ENCODE results near the gene TXLNG. TPM values are rescaled to one million over a fixed set of nuclear protein-coding genes. Genes with fewer than 3 reads are reported as not detected.

Gene TXLNG
- total RNA-seq, 1 donor from 2014 or later = 7.9 TPM

GRCh38 chrX:16785247-16786138 is 773 bp upstream of the TXLNG start:
- peak; percentile 1 for DNase-seq (ENCODE audit: low spot score)

GRCh38 chrX:16786791-16787735 is 797 bp downstream of the TXLNG start:
- no peak for DNase-seq (ENCODE audit: low spot score)

- no peak for DNase-seq (ENCODE audit: low spot score)
These were observed 2.2 kb downstream of the TXLNG start for GRCh38 chrX:16788477-16788876.

- no peak for DNase-seq (ENCODE audit: low spot score)
These were observed 10.0 kb downstream of the TXLNG start for GRCh38 chrX:16796298-16796697.

GRCh38 chrX:16797358-16797757 is 11.1 kb downstream of the TXLNG start:
- no peak for DNase-seq (ENCODE audit: low spot score)

GRCh38 chrX:16797841-16798240 is 11.6 kb downstream of the TXLNG start:
- DNase-seq (ENCODE audit: low spot score) = no peak

GRCh38 chrX:16804923-16805464 is 18.7 kb downstream of the TXLNG start:
- no peak for DNase-seq (ENCODE audit: low spot score)

- peak; percentile 22 for DNase-seq (ENCODE audit: low spot score)
These were observed 21.3 kb downstream of the TXLNG start for GRCh38 chrX:16807548-16807947.

GRCh38 chrX:16807976-16808542 is 21.8 kb downstream of the TXLNG start:
- DNase-seq (ENCODE audit: low spot score) = no peak

GRCh38 chrX:16814597-16814996 is 28.3 kb downstream of the TXLNG start:
- no peak for DNase-seq (ENCODE audit: low spot score)

- no peak for DNase-seq (ENCODE audit: low spot score)
These were observed 33.4 kb downstream of the TXLNG start for GRCh38 chrX:16819634-16820033.

GRCh38 chrX:16822723-16823122 is 36.5 kb downstream of the TXLNG start:
- no peak for DNase-seq (ENCODE audit: low spot score)

GRCh38 chrX:16825264-16826035 is 39.2 kb downstream of the TXLNG start:
- no peak for DNase-seq (ENCODE audit: low spot score)

- DNase-seq (ENCODE audit: low spot score) = peak; percentile 31
These were observed 39.9 kb downstream of the TXLNG start for GRCh38 chrX:16826207-16826606.

- no peak for DNase-seq (ENCODE audit: low spot score)
These were observed 41.0 kb downstream of the TXLNG start for GRCh38 chrX:16827225-16827624.

GRCh38 chrX:16828124-16828908 is 42.0 kb downstream of the TXLNG start:
- DNase-seq (ENCODE audit: low spot score) = peak; percentile 75

- DNase-seq (ENCODE audit: low spot score) = no peak
These were observed 46.0 kb downstream of the TXLNG start for GRCh38 chrX:16832301-16832700.

- peak; percentile 33 for DNase-seq (ENCODE audit: low spot score)
These were observed 48.5 kb downstream of the TXLNG start for GRCh38 chrX:16834806-16835205.

- DNase-seq (ENCODE audit: low spot score) = no peak
These were observed 50.1 kb downstream of the TXLNG start for GRCh38 chrX:16836371-16836770.
